Neural crest cell (in vitro differentiated cells): ENCODE results near the gene KCNH4. TPM values are rescaled to one million over a fixed set of nuclear protein-coding genes. Genes with fewer than 3 reads are reported as not detected.

Source experiments
- DNase-seq: peaks from one replicate; pipeline ENCODE4 v3.0.0; 2021; ENCODE audit warnings: low read depth, mixed read lengths, low spot score
- H3K27ac Mint-ChIP-seq: one replicate; pipeline ENCODE4 v1.8.0; 2021; ENCODE audit warnings: mild to moderate bottlenecking, mixed read lengths; ENCODE audit not compliant: unreplicated experiment
- H3K27me3 Mint-ChIP-seq: 2 replicates; pipeline ENCODE4 v1.8.0; 2021; ENCODE audit warnings: low read depth, mild to moderate bottlenecking, mixed read lengths
- H3K36me3 Mint-ChIP-seq: 2 replicates; pipeline ENCODE4 v1.8.0; 2021; ENCODE audit warnings: low read depth, mild to moderate bottlenecking, mixed read lengths
- H3K4me1 Mint-ChIP-seq: 2 replicates; pipeline ENCODE4 v1.8.0; 2021; ENCODE audit warnings: mixed read lengths
- H3K4me3 Mint-ChIP-seq: one replicate; pipeline ENCODE4 v1.8.0; 2021; ENCODE audit warnings: mild to moderate bottlenecking, mixed read lengths
- H3K9me3 Mint-ChIP-seq: 2 replicates; pipeline ENCODE4 v1.8.0; 2021; ENCODE audit warnings: mixed read lengths
- CTCF ChIP-seq: fragments of 200-600 bp; sonication (generic); conservative IDR thresholded peaks from 2 replicates; pipeline ENCODE4 v1.5.0; 2021; ENCODE audit warnings: antibody characterized with exemption, mild to moderate bottlenecking
- total RNA-seq: library from RNA; stranded (reverse); gene quantifications from 2 replicates; pipeline ENCODE4 v1.2.1, GENCODE V29; 2021

Gene KCNH4
- total RNA-seq, 1 donor from 2014 or later: 0.05 TPM

- no peak for DNase-seq
- H3K4me1 Mint-ChIP-seq: peaks cover 6% of the 10 kb centered on the region
- no peaks in the 10 kb centered on the region for H3K9me3 Mint-ChIP-seq
- H3K27me3 Mint-ChIP-seq: no peaks in the 10 kb centered on the region
- no peak overlapping the region for H3K4me3 Mint-ChIP-seq
- peaks cover 3% of the 10 kb centered on the region for H3K36me3 Mint-ChIP-seq
- H3K27ac Mint-ChIP-seq: no peak overlapping the region
- TF ChIP-seq CTCF: no peak
Observed at GRCh38 chr17:42199416-42200011, 18.6 kb upstream of the KCNH4 start.

- no peak for TF ChIP-seq CTCF
- Mint-ChIP-seq H3K4me3 (no peak overlapping the region), H3K27ac (no peak overlapping the region), H3K27me3 (no peaks in the 10 kb centered on the region), H3K36me3 (no peaks in the 10 kb centered on the region), H3K4me1 (peaks cover 12% of the 10 kb centered on the region), H3K9me3 (no peaks in the 10 kb centered on the region)
- no peak for DNase-seq
Observed at GRCh38 chr17:42198897-42199296, 18.0 kb upstream of the KCNH4 start.

- H3K4me3 Mint-ChIP-seq: peak overlapping the region; percentile 52
- peaks cover 19% of the 10 kb centered on the region for H3K4me1 Mint-ChIP-seq
- H3K27ac Mint-ChIP-seq: no peak overlapping the region
- DNase-seq: no peak
- H3K27me3 Mint-ChIP-seq: no peaks in the 10 kb centered on the region
- no peaks in the 10 kb centered on the region for H3K9me3 Mint-ChIP-seq
- no peak for TF ChIP-seq CTCF
- H3K36me3 Mint-ChIP-seq: no peaks in the 10 kb centered on the region
Observed at GRCh38 chr17:42197564-42198156, 16.7 kb upstream of the KCNH4 start.

GRCh38 chr17:42193969-42194899 lies 13.3 kb upstream of the KCNH4 start, which contains the start of gene GHDC:
Gene GHDC, minus strand, starts transcription at chr17:42194494. Its CDS starts 913 bp downstream, at chr17:42193581.
- Mint-ChIP-seq H3K36me3 (no peaks in the 10 kb centered on the region), H3K4me3 (peak within 1 kb of the TSS; percentile 90), H3K4me1 (peaks cover 14% of the 10 kb centered on the region), H3K27ac (no peak within 1 kb of the TSS), H3K27me3 (no peaks in the 10 kb centered on the region), H3K9me3 (no peaks in the 10 kb centered on the region)
- DNase-seq: peak; percentile 58
- TF ChIP-seq CTCF: no peak

- Mint-ChIP-seq H3K27ac (no peak overlapping the region), H3K4me3 (peak overlapping the region; percentile 90), H3K27me3 (no peaks in the 10 kb centered on the region), H3K36me3 (no peaks in the 10 kb centered on the region), H3K9me3 (no peaks in the 10 kb centered on the region), H3K4me1 (peaks cover 14% of the 10 kb centered on the region)
- no peak for DNase-seq
- no peak for TF ChIP-seq CTCF
Observed at GRCh38 chr17:42193216-42193968, 12.4 kb upstream of the KCNH4 start.
